OCI-LY7 (cell line): Measurements from ENCODE around the gene CTNNA2. TPM values are rescaled to one million over a fixed set of nuclear protein-coding genes. Genes with fewer than 3 reads are reported as not detected.
A peak's percentile ranks its signal among the peaks of the same experiment; 100 is the strongest.

ENCODE experiments used
- BruUV-seq: library from RNA; stranded (reverse); fragments of 400-500 nt; replicated peaks from 2 replicates; lab custom pipeline; 2021; lab: Mats Ljungman, UMichigan
- CTCF ChIA-PET: fragments of 300-600 bp; sonication (Branson Sonifier 250); formaldehyde crosslinking; loops from one replicate; lab custom pipeline; 2022; ENCODE audit warnings: antibody characterized with exemption; ENCODE audit not compliant: unreplicated experiment; lab: Charles Lee
- POLR2A ChIA-PET: fragments of 300-600 bp; sonication (Branson Sonifier 250); formaldehyde crosslinking; loops from one replicate; lab custom pipeline; 2022; ENCODE audit warnings: antibody characterized with exemption; lab: Charles Lee
- DNase-seq: peaks from one replicate; pipeline ENCODE4 v3.0.0-alpha.2; 2015; ENCODE audit warnings: low spot score
- H2AFZ ChIP-seq: fragments of 200-600 bp; sonication (generic), shearing (Covaris generic); 2 replicates; pipeline ENCODE4 v1.6.1; 2014; ENCODE audit warnings: mild to moderate bottlenecking, antibody characterized with exemption, low read length, moderate library complexity
- H3K27ac ChIP-seq: fragments of 200-600 bp; sonication (generic); 2 replicates; pipeline ENCODE4 v1.5.1; 2014; ENCODE audit warnings: mixed run types, low read depth, mild to moderate bottlenecking, moderate library complexity, low read length, inconsistent platforms; ENCODE audit not compliant: poor library complexity, severe bottlenecking
- H3K36me3 ChIP-seq: fragments of 200-600 bp; sonication (generic); 2 replicates; pipeline ENCODE4 v1.6.1; 2014; ENCODE audit warnings: mild to moderate bottlenecking, antibody characterized with exemption, low read length, moderate library complexity, mixed read lengths; ENCODE audit not compliant: insufficient read depth
- H3K4me1 ChIP-seq: fragments of 200-600 bp; sonication (generic); 2 replicates; pipeline ENCODE4 v1.5.1; 2014; ENCODE audit warnings: mild to moderate bottlenecking, low read length; ENCODE audit not compliant: insufficient read depth, poor library complexity, severe bottlenecking
- H3K4me2 ChIP-seq: fragments of 200-600 bp; sonication (generic); 2 replicates; pipeline ENCODE4 v1.6.1; 2014; ENCODE audit warnings: mild to moderate bottlenecking, low read length
- H3K4me3 ChIP-seq: fragments of 200-600 bp; sonication (generic); 2 replicates; pipeline ENCODE4 v1.5.1; 2014; ENCODE audit warnings: mild to moderate bottlenecking, low read depth, low read length; ENCODE audit not compliant: poor library complexity, severe bottlenecking
- H3K79me2 ChIP-seq: fragments of 200-600 bp; sonication (generic); 2 replicates; pipeline ENCODE4 v1.6.1; 2016; ENCODE audit warnings: low read depth, mild to moderate bottlenecking, low read length, moderate library complexity, mixed read lengths; ENCODE audit not compliant: insufficient read depth
- H3K9me2 ChIP-seq: fragments of 200-600 bp; sonication (generic); 2 replicates; pipeline ENCODE4 v1.6.1; 2016; ENCODE audit warnings: mild to moderate bottlenecking, low read length, mixed read lengths; ENCODE audit not compliant: insufficient read depth
- H3K9me3 ChIP-seq: fragments of 200-600 bp; sonication (generic); 2 replicates; pipeline ENCODE4 v1.6.1; 2014; ENCODE audit warnings: mild to moderate bottlenecking, mixed run types, low read length, mixed read lengths
- H4K20me1 ChIP-seq: fragments of 200-600 bp; sonication (generic); 2 replicates; pipeline ENCODE4 v1.6.1; 2014; ENCODE audit warnings: mild to moderate bottlenecking, antibody characterized with exemption, low read length, moderate library complexity, mixed read lengths; ENCODE audit not compliant: insufficient read depth
- CTCF ChIP-seq: fragments of 200-600 bp; sonication (generic); conservative IDR thresholded peaks from 2 replicates; pipeline ENCODE4 v1.5.1; 2014; ENCODE audit warnings: mild to moderate bottlenecking, antibody characterized with exemption, low read length, moderate library complexity, mixed read lengths
- EZH2phosphoT487 ChIP-seq: fragments of 200-600 bp; sonication (generic); IDR thresholded peaks from 2 replicates; pipeline ENCODE4 v1.6.1; 2018; ENCODE audit warnings: low read depth, borderline replicate concordance, mild to moderate bottlenecking, mixed run types, antibody characterized with exemption, low read length, moderate library complexity, mixed read lengths
- intact Hi-C: fragments of 100-400 bp; cut with micrococcal nuclease; formaldehyde crosslinking; loops from one replicate; pipeline ENCODE4 v1.10.0; 2022; ENCODE audit not compliant: unreplicated experiment
- total RNA-seq, 2 experiments: library from RNA; depleted of rRNA in 1 of 2; stranded (reverse); fragments of >200 nt in 1 of 2; shearing (Covaris generic) in 1 of 2; gene quantifications; 2 replicates each; pipeline ENCODE4 v1.2.3, GENCODE V29; 2014 to 2022

Gene CTNNA2
- total RNA-seq, 2 experiments from 2014 or later = 0.19 to 2.7 TPM

DNA sequence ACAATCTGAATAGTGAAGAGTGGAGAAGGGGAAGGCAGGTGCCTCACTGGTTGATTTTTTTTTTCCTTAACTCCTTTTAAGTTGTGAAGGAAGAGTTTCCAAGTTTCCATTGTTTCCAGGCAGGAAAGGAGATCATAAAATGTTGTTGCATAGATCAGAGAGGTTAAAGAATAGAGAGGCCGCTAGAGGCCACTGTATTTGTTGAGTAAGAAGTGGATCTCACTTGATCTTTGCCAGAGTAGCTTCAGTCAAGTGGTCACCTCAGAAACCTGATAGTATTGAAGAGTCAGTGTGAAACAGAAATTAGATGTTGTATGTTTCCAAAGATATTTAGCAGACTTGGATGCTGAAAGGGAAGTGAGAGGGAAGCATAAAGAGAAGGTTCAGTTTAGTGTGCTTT, 17.6 kb downstream of the CTNNA2 start:
- CTCF ChIA-PET = no interaction called here
- BruUV-seq = no TSS peak
- Histone ChIP-seq H2AFZ (no peak overlapping the region), H3K9me2 (no peaks in the 10 kb centered on the region), H3K9me3 (no peaks in the 10 kb centered on the region), H3K27ac (no peak overlapping the region), H3K4me2 (no peak overlapping the region), H3K36me3 (no peaks in the 10 kb centered on the region), H3K4me1 (no peaks in the 10 kb centered on the region), H3K79me2 (no peaks in the 10 kb centered on the region), H3K4me3 (no peak overlapping the region), H4K20me1 (0 out of 2 replicates have a peak, but pooled peaks cover 3% of the 10 kb centered on the region)
- POLR2A ChIA-PET = no interaction called here
- intact Hi-C loops = no loop called here
- TF ChIP-seq CTCF (peak; percentile 40), EZH2phosphoT487 (no peak)
- no peak for DNase-seq

GRCh38 chr2:79547568-79547967, 34.7 kb downstream of the CTNNA2 start:
- TF ChIP-seq CTCF (no peak), EZH2phosphoT487 (no peak)
- BruUV-seq = no TSS peak

DNA sequence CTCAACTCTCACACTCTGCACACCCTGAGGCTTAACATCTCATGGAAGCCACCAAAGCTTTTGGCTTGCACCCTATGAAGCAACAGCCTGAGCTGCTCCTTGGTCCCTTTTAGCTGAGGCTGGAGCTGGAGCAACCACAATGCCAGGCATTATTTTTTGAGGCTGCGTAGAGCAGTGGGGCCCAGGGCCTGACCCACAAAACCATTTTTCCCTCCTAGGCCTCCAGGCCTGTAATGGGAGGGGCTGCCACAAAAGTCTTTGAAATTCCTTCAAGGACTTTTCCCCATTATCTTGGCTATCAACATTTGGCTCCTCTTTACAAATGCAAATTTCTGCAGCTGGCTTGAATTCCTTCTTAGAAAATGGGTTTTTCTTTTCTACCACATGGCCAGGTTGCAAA, 39.8 kb downstream of the CTNNA2 start:
- TF ChIP-seq EZH2phosphoT487 (no peak), CTCF (no peak)
- H3K4me2 ChIP-seq = no peak overlapping the region
- no peaks in the 10 kb centered on the region for H3K79me2 ChIP-seq
- ChIA-PET CTCF (no interaction called here), POLR2A (interaction anchor here (0.8 kb wide), 1 partner anchor 23 kb away, joined by 3 read pairs; no protein-coding TSS in a partner anchor)
- no peaks in the 10 kb centered on the region for H4K20me1 ChIP-seq
- H3K4me3 ChIP-seq = no peak overlapping the region
- no peak for DNase-seq
- no peaks in the 10 kb centered on the region for H3K9me2 ChIP-seq
- no peaks in the 10 kb centered on the region for H3K36me3 ChIP-seq
- no peaks in the 10 kb centered on the region for H3K4me1 ChIP-seq
- H3K27ac ChIP-seq = no peak overlapping the region
- intact Hi-C loops = no loop called here
- no peak overlapping the region for H2AFZ ChIP-seq
- BruUV-seq = no TSS peak
- H3K9me3 ChIP-seq = peaks cover 14% of the 10 kb centered on the region; the same call in 1 of the 2 replicates

More at GRCh38 chr2:79547568-79547967, 34.7 kb downstream of the CTNNA2 start:
- H3K36me3 ChIP-seq = no peaks in the 10 kb centered on the region
- no peak overlapping the region for H3K4me3 ChIP-seq
- H4K20me1 ChIP-seq = no peaks in the 10 kb centered on the region
- no peak for DNase-seq
- H3K27ac ChIP-seq = no peak overlapping the region
- 0 out of 2 replicates have a peak, but pooled peaks cover 3% of the 10 kb centered on the region for H3K9me2 ChIP-seq
- no peaks in the 10 kb centered on the region for H3K79me2 ChIP-seq
- CTCF ChIA-PET = no interaction called here
- peaks cover 23% of the 10 kb centered on the region; the same call in 1 of the 2 replicates for H3K9me3 ChIP-seq
- POLR2A ChIA-PET = no interaction called here
- H3K4me2 ChIP-seq = no peak overlapping the region
- H3K4me1 ChIP-seq = no peaks in the 10 kb centered on the region
- no peak overlapping the region for H2AFZ ChIP-seq
- intact Hi-C loops = no loop called here
